Forelimb muscle (tissue), 1 donor: Measurements from ENCODE around the gene SLC24A1. TPM values are rescaled to one million over a fixed set of nuclear protein-coding genes. Genes with fewer than 3 reads are reported as not detected.
A peak's percentile ranks its signal among the peaks of the same experiment; 100 is the strongest.

Source experiments
- DNase-seq: peaks from one replicate; pipeline ENCODE4 v3.0.0-alpha.2; 2013; ENCODE audit warnings: low read depth
- polyA plus RNA-seq: library from polyadenylated mRNA; unstranded; fragments of 120-200 nt; gene quantifications from one replicate; pipeline ENCODE4 v1.2.1, GENCODE V29; 2013; ENCODE audit not compliant: insufficient read length

The SLC24A1 gene
- polyA plus RNA-seq, 1 donor, result 7.2 TPM

GRCh38 chr15:65618560-65619109, 3.1 kb upstream of the SLC24A1 start:
- DNase-seq, result no peak

- DNase-seq, result no peak
These were observed 2.0 kb upstream of the SLC24A1 start for GRCh38 chr15:65619626-65620290.

- no peak for DNase-seq
These were observed 905 bp upstream of the SLC24A1 start for GRCh38 chr15:65620833-65621232.

DNA sequence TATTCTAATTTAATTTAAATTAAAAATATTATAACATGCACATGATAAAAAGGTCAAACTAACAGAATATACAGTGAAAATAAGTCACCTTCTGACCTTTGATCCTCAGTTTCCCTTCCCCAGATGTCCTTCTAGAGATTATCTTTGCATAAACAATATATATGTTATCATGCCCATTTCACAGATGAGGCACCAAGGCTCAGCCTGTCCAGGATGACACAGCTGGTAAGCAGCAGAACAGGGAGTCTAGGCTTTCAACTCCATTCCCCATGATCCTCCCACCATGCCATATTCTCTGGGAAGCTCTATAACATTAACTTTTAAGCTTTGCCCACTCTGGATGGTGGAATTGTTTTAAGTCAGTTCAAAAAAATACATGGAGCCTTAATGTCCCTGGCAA, 1.4 kb downstream of the SLC24A1 start:
- DNase-seq, result no peak

GRCh38 chr15:65626856-65627255, 5.1 kb downstream of the SLC24A1 start:
- DNase-seq, result no peak

- DNase-seq, result no peak
These were observed 7.8 kb downstream of the SLC24A1 start for GRCh38 chr15:65629548-65629947.

DNA sequence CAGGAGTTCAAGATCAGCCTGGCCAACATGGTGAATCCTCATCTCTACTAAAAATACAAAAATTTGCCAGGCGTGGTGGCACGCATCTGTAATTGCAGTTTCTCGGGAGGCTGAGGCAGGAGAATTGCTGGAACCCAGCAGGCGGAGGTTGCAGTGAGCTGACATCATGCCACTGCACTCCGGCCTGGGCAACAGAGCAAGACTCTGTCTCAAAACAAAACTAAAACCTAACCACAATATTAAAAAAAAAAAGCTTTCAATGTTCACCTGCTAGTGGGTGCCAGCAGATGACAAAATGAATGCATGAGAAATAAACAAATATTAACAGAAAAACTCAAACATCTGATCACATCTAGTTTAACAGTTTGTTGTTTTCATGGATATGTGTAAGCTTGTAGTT, 9.0 kb downstream of the SLC24A1 start:
- DNase-seq, result no peak

DNA sequence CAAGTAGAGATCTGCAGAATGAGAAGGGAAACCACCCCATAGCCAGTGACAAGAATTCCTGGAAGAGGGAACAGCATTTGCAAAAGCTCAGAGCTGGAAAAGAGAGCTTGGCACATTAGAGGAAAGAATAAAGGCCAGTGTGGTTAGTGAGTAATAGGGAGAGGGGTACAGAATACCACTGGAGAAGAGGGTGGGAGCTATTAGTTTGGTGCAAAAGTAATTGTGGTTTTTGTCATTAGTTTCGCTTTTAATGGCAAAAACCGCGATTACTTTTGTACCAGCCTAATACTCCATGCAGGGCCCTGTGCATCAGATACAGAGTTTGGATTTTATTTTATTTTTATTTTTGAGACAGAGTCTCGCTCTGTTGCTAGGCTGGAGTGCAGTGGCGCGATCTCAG, 9.8 kb downstream of the SLC24A1 start:
- DNase-seq, result no peak

- no peak for DNase-seq
These were observed 11.1 kb downstream of the SLC24A1 start for GRCh38 chr15:65632780-65633375.

GRCh38 chr15:65633752-65634151, 12.0 kb downstream of the SLC24A1 start:
- DNase-seq, result no peak

GRCh38 chr15:65634356-65634755, 12.6 kb downstream of the SLC24A1 start:
- no peak for DNase-seq

DNA sequence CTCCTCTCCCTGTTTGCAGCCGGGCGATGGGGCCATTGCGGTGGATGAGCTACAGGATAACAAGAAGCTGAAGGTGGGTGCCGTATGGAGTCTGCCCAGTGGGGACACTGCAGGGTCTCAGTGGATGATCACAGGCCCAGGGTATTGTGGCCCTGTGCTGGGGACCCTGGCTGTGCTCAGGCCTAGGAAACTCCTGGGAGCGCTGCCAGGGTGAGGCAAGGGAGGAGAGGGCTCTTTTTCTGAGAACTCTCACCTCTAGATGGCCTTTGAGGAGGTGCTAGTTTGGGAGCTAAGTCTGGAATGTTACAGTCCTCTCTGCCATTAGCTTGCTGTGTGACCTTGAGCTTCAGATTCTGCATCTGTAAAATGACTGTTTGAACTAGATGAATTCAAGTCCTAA, 16.4 kb downstream of the SLC24A1 start:
- DNase-seq, result no peak

DNA sequence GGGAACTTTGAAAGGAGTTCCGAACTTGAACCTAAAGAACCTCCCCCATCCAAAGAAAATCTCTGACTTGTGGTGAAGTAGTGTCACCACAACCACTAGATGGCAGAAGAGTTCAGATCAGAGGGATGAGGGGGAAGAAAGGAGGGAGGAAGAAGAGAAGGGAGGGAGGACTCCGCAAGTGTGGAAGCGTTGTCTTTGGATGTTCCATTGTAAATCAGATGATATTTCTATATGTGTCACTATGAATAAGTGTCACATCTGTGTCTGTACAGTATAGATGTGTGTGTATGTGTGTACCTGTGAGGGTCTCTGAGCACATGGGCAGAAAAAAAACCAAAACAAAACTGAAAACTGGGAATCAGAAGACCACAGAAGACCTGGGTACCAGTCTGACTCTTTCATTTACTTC, 16.9 kb downstream of the SLC24A1 start:
- peak; percentile 66 for DNase-seq

DNA sequence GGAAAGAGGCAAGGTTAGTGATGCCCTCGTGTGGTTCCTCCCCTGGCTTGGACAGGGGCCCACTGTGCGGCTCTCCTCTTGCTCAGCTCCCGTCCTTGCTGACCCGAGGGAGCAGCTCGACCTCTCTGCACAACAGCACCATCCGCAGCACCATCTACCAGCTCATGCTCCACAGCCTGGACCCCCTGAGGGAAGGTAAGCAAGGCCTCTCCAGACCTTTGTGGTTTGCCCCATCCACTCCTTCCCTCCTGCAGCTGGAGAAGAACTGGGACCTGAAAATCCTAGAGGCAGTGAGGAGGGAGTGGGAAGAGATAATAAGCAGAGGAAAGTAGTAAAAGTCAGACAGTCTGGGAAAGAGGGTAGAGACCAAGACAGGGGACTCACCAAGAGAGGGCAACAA, 17.8 kb downstream of the SLC24A1 start:
- no peak for DNase-seq

DNA sequence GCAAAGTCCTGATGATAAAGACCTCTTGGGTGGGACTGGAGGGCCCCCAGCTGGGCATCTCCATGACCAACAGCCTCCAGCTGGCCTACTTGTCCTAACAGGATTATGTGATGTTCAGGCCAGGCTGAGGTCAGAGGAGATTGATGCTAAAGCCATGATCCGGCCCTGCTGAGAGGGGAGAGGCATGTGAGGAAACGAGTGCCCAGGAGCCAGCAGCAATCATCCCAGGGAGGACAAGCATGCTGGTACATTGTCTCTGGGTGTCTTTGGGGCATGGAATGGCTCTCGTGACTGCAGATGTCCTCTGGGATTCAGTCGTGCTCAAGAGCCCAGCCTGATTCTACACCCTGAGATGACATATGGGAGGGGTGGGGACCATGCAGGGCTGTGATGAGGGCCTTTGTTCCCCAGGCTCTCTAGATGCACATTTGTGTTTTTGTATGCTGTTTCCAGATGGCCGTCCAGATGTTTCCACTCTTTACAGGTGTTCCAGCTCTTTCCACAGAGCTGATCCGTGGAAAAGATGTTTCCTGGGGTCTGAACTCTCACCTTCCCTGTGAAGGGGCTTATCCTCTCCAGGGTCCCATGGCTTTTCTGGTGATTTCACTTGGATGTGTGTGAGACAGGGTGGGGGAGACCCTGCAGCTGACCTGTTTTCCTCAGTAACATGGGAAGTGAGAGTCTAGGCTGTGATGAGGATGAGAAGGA, 20.2 kb downstream of the SLC24A1 start:
- no peak for DNase-seq

GRCh38 chr15:65642594-65642993, 20.9 kb downstream of the SLC24A1 start:
- no peak for DNase-seq

GRCh38 chr15:65644282-65644681, 22.5 kb downstream of the SLC24A1 start:
- DNase-seq, result no peak

DNA sequence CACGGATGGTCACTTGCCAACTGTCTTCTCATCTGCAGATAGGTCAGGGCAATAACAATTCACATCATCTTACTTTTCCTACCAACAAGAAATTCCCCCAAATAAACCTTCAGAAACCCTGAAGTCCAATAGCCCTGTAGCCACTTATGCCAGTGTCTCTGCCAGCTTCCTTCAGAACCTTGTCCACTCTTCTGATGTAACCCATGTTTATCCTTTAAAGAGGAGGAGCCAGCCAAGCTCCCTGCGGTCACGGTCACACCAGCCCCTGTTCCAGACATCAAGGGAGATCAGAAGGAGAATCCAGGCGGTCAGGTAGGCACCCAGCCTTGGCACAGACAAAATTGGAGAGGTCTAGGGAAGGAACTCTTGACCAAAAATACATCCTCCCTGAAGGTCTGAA, 23.7 kb downstream of the SLC24A1 start:
- no peak for DNase-seq

DNA sequence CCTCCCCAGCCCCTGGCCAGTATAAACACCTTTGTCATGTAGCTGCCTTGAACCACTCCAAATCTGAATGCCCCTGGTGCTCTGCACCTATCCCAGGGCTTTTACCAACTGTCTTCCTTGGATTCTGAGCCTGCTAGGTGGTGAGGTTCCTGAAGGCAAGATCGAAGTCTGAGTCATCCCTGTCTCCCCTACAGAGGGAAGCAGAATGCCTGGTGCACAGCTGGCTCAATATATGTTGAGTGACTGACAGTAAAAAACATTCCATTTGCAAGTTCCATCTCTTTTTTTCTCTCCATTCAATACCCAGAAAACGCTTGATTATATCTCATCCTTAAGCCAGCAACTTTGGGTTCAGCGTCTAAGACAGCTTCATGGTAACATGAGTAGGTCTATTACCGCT, 24.7 kb downstream of the SLC24A1 start:
- DNase-seq, result no peak

DNA sequence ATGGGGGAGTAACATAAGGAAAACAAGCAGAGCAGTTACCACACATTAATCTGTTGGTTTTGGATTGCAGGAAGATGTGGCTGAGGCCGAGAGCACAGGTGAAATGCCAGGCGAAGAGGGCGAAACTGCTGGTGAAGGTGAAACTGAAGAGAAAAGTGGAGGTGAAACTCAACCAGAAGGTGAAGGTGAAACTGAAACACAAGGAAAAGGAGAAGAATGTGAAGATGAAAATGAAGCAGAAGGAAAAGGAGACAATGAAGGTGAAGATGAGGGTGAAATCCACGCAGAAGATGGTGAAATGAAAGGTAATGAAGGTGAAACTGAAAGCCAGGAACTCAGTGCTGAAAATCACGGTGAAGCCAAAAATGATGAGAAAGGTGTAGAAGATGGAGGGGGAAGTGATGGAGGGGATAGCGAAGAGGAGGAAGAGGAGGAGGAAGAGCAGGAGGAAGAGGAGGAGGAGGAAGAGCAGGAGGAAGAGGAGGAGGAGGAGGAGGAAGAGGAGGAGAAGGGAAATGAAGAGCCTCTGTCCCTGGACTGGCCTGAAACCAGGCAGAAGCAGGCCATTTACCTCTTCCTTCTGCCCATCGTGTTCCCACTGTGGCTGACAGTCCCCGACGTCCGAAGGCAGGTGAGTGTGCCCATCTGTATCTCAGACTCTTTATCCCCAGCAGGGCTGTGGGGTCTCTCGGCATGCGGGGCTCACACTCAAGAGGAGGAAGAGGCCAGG, 28.7 kb downstream of the SLC24A1 start:
- no peak for DNase-seq

GRCh38 chr15:65651042-65651322, 29.2 kb downstream of the SLC24A1 start:
- no peak for DNase-seq
